Glutamatergic neuron (in vitro differentiated cells): Measurements from ENCODE around the gene TANGO6. TPM values are rescaled to one million over a fixed set of nuclear protein-coding genes. Genes with fewer than 3 reads are reported as not detected.

ENCODE experiments used
- DNase-seq: peaks from one replicate; pipeline ENCODE4 v3.0.0; 2022
- H3K27ac Mint-ChIP-seq: one replicate; pipeline ENCODE4 v1.8.0; 2020; ENCODE audit warnings: mild to moderate bottlenecking, mixed read lengths, inconsistent platforms; ENCODE audit not compliant: unreplicated experiment
- H3K27me3 Mint-ChIP-seq: one replicate; pipeline ENCODE4 v1.8.0; 2020; ENCODE audit warnings: mild to moderate bottlenecking, moderate library complexity, mixed read lengths, inconsistent platforms; ENCODE audit not compliant: unreplicated experiment
- H3K36me3 Mint-ChIP-seq: one replicate; pipeline ENCODE4 v1.8.0; 2020; ENCODE audit warnings: mild to moderate bottlenecking, mixed read lengths, inconsistent platforms; ENCODE audit not compliant: unreplicated experiment
- H3K4me1 Mint-ChIP-seq: one replicate; pipeline ENCODE4 v1.8.0; 2020; ENCODE audit warnings: mild to moderate bottlenecking, low read depth, mixed read lengths, inconsistent platforms; ENCODE audit not compliant: unreplicated experiment
- H3K4me3 Mint-ChIP-seq: one replicate; pipeline ENCODE4 v1.8.0; 2020; ENCODE audit warnings: mild to moderate bottlenecking, mixed read lengths, inconsistent platforms; ENCODE audit not compliant: unreplicated experiment
- H3K9me3 Mint-ChIP-seq: one replicate; pipeline ENCODE4 v1.8.0; 2020; ENCODE audit warnings: mild to moderate bottlenecking, moderate library complexity, mixed read lengths, inconsistent platforms; ENCODE audit not compliant: unreplicated experiment
- CTCF ChIP-seq: fragments of 200-600 bp; sonication (generic); IDR thresholded peaks from one replicate; pipeline ENCODE4 v1.5.0; 2021; ENCODE audit not compliant: partially characterized antibody, unreplicated experiment
- total RNA-seq: library from RNA; stranded (reverse); fragmentation: NEBNext Ultra II Directional; extraction: Animal tissue kit (Norgen Biotek cat#: 25700); gene quantifications from one replicate; pipeline ENCODE4 v1.2.1, GENCODE V29; 2021; ENCODE audit not compliant: unreplicated experiment

The TANGO6 gene
- total RNA-seq, 1 donor from 2014 or later, result 16.1 TPM

GRCh38 chr16:69131839-69132423, 288.6 kb downstream of the TANGO6 start:
- peak; percentile 92 for DNase-seq
- Mint-ChIP-seq H3K9me3 (peaks cover 5% of the 10 kb centered on the region), H3K4me3 (peak overlapping the region; percentile 91), H3K4me1 (peaks cover 18% of the 10 kb centered on the region), H3K36me3 (no peaks in the 10 kb centered on the region), H3K27me3 (peaks cover 6% of the 10 kb centered on the region), H3K27ac (peak overlapping the region; percentile 90)
- TF ChIP-seq CTCF, result no peak

- H3K4me3 Mint-ChIP-seq, result peak within 1 kb of the TSS; percentile 95
- peak; percentile 91 for DNase-seq
- no peak for TF ChIP-seq CTCF
- peak within 1 kb of the TSS; percentile 90 for H3K27ac Mint-ChIP-seq
- H3K27me3 Mint-ChIP-seq, result peaks cover 6% of the 10 kb centered on the region
- H3K4me1 Mint-ChIP-seq, result peaks cover 21% of the 10 kb centered on the region
- peaks cover 5% of the 10 kb centered on the region for H3K9me3 Mint-ChIP-seq
- H3K36me3 Mint-ChIP-seq, result no peaks in the 10 kb centered on the region
Measured at GRCh38 chr16:69132424-69133252, 289.3 kb downstream of the TANGO6 start, which contains the start of the genes CHTF8 and UTP4. Gene CHTF8, minus strand, starts transcription at chr16:69132588. Its CDS starts 11,130 bp downstream, at chr16:69121458. Gene UTP4, plus strand, starts transcription at chr16:69132649. Its CDS starts 811 bp downstream, at chr16:69133460.

- Mint-ChIP-seq H3K27me3 (peaks cover 6% of the 10 kb centered on the region), H3K4me3 (peak overlapping the region; percentile 95), H3K27ac (peak overlapping the region; percentile 67), H3K9me3 (peaks cover 5% of the 10 kb centered on the region), H3K4me1 (peaks cover 21% of the 10 kb centered on the region), H3K36me3 (no peaks in the 10 kb centered on the region)
- no peak for TF ChIP-seq CTCF
- DNase-seq, result no peak
Measured at GRCh38 chr16:69133373-69133954, 290.1 kb downstream of the TANGO6 start.

Other genes with a start within 250 kb of the TANGO6 start
- 1.3 TPM for gene CDH3, start 198.2 kb upstream of the TANGO6 start, total RNA-seq
- 1.9 TPM for gene CDH1, start 106.2 kb upstream of the TANGO6 start, total RNA-seq